ENCODE measurements around the gene CDH8.

DNA sequence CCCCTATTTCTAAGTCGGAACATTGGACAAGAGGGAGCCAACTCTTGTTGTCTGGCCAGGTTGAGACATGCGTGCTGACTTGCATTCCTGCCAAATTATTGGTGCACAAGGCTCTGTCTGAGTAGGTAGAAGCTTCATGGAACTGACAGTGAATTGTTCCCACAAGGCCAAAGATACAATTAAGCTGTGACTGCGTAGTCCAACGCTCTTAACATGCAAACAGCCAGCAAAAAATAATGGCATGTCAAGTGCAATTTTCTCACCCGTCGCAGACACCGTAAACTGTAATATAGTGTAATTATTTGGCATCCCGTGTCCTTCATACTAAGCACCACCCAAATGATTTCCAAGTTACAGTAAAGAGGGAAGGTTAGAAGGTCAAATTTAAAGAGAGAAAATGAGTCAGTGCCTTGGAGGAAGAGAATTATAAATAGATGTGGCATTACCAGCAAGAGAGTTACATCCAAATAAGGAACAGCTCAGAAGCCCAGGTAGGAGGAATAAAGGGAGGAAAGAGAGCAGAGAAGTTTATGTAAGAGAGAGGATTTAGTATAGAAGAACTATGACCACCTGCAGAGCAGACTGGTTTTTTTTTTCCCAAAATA, 21.8 kb downstream of the CDH8 start:
- TF ChIP-seq, protein P1, sequence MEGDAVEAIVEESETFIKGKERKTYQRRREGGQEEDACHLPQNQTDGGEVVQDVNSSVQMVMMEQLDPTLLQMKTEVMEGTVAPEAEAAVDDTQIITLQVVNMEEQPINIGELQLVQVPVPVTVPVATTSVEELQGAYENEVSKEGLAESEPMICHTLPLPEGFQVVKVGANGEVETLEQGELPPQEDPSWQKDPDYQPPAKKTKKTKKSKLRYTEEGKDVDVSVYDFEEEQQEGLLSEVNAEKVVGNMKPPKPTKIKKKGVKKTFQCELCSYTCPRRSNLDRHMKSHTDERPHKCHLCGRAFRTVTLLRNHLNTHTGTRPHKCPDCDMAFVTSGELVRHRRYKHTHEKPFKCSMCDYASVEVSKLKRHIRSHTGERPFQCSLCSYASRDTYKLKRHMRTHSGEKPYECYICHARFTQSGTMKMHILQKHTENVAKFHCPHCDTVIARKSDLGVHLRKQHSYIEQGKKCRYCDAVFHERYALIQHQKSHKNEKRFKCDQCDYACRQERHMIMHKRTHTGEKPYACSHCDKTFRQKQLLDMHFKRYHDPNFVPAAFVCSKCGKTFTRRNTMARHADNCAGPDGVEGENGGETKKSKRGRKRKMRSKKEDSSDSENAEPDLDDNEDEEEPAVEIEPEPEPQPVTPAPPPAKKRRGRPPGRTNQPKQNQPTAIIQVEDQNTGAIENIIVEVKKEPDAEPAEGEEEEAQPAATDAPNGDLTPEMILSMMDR (IDR thresholded peaks at IDR 0.05) = no peak
- TF ChIP-seq EZH2 (IDR thresholded peaks at IDR 0.05) = no peak

Data from neural progenitor cell (in vitro differentiated cells).